HEK293 (cell line): Measurements from ENCODE around the gene TGIF1.

Experiments
- ZFHX2 ChIP-seq: fragments of 450-650 bp; formaldehyde crosslinking; conservative IDR thresholded peaks from 2 replicates; pipeline ENCODE4 v1.5.1; 2016; ENCODE audit warnings: missing biosample characterization, missing genetic modification characterization
- ZNF335 ChIP-seq: fragments of 450-650 bp; formaldehyde crosslinking; conservative IDR thresholded peaks from 2 replicates; pipeline ENCODE4 v1.5.1; 2016; ENCODE audit warnings: missing biosample characterization, missing genetic modification characterization
- ZNF416 ChIP-seq: fragments of 450-650 bp; formaldehyde crosslinking; IDR thresholded peaks from 2 replicates; pipeline ENCODE4 v1.5.1; 2016; ENCODE audit warnings: missing biosample characterization, missing genetic modification characterization
- TF ChIP-seq, protein P1 (sequence below): fragments of 450-650 bp; formaldehyde crosslinking; IDR thresholded peaks from 2 replicates; pipeline ENCODE4 v1.5.1; 2016; ENCODE audit warnings: missing biosample characterization, missing genetic modification characterization

GRCh38 chr18:3454365-3455089 lies 4.6 kb downstream of the TGIF1 start:
- TF ChIP-seq ZNF416 (tag by site-specific recombination), result no peak
- TF ChIP-seq, protein P1, sequence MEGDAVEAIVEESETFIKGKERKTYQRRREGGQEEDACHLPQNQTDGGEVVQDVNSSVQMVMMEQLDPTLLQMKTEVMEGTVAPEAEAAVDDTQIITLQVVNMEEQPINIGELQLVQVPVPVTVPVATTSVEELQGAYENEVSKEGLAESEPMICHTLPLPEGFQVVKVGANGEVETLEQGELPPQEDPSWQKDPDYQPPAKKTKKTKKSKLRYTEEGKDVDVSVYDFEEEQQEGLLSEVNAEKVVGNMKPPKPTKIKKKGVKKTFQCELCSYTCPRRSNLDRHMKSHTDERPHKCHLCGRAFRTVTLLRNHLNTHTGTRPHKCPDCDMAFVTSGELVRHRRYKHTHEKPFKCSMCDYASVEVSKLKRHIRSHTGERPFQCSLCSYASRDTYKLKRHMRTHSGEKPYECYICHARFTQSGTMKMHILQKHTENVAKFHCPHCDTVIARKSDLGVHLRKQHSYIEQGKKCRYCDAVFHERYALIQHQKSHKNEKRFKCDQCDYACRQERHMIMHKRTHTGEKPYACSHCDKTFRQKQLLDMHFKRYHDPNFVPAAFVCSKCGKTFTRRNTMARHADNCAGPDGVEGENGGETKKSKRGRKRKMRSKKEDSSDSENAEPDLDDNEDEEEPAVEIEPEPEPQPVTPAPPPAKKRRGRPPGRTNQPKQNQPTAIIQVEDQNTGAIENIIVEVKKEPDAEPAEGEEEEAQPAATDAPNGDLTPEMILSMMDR, result peak; percentile 43
- no peak for TF ChIP-seq ZNF335 (tag by site-specific recombination)
- TF ChIP-seq ZFHX2 (tag by site-specific recombination), result no peak
